ENCODE results near the gene FAM50B. TPM values are rescaled to one million over a fixed set of nuclear protein-coding genes. Genes with fewer than 3 reads are reported as not detected.
A peak's percentile ranks its signal among the peaks of the same experiment; 100 is the strongest.

Gene FAM50B
- polyA plus RNA-seq, 1 donor = 13.6 TPM

DNA sequence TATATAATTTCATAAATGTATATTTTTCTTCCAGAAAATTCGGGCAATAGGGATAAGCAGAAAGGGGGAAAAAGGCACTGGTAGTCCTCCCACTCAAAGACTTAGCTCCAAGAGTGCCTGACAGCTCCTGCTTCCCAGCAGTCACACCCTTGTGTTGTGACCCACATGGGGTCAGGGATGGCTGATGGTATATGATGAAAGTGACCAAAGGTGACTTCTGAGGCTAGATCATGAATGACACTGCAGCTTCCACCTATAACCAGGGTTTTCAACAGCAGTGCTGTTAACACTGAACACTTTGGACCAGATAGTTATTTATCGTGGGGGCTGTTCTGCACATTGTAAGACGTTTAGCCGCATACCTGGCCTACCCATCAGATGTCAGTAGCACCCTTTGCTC, 22.3 kb downstream of the FAM50B start:
- no peak for DNase-seq (ENCODE audit: low read depth)

- DNase-seq (ENCODE audit: low read depth) = no peak
Measured at GRCh38 chr6:3871939-3872338, 22.8 kb downstream of the FAM50B start.

GRCh38 chr6:3872370-3872854, 23.2 kb downstream of the FAM50B start:
- DNase-seq (ENCODE audit: low read depth) = no peak

DNA sequence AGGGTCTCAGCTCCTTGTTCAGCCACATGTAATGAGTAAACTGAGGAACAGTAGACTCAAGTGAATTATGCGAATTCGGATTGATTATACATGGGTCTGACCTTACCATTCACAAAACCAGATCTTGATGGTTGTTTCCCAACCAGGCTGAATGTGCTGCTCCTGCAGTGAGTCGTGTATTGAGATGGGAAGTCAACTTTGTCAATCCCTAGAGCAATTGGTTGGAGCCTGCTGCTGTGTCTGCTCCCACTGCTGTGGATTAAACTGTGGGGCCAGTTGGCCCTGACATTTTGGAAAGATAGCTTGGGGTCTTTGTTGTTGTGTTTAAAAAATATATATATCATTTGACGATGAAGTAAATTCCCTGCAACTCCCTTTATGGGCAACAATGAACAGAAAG, 23.9 kb downstream of the FAM50B start:
- no peak for DNase-seq (ENCODE audit: low read depth)

- no peak for DNase-seq (ENCODE audit: low read depth)
Measured at GRCh38 chr6:3874069-3874468, 24.9 kb downstream of the FAM50B start.

GRCh38 chr6:3875486-3875885, 26.3 kb downstream of the FAM50B start:
- no peak for DNase-seq (ENCODE audit: low read depth)

- no peak for DNase-seq (ENCODE audit: low read depth)
Measured at GRCh38 chr6:3876101-3876500, 26.9 kb downstream of the FAM50B start.

GRCh38 chr6:3876866-3877265, 27.7 kb downstream of the FAM50B start:
- no peak for DNase-seq (ENCODE audit: low read depth)

DNA sequence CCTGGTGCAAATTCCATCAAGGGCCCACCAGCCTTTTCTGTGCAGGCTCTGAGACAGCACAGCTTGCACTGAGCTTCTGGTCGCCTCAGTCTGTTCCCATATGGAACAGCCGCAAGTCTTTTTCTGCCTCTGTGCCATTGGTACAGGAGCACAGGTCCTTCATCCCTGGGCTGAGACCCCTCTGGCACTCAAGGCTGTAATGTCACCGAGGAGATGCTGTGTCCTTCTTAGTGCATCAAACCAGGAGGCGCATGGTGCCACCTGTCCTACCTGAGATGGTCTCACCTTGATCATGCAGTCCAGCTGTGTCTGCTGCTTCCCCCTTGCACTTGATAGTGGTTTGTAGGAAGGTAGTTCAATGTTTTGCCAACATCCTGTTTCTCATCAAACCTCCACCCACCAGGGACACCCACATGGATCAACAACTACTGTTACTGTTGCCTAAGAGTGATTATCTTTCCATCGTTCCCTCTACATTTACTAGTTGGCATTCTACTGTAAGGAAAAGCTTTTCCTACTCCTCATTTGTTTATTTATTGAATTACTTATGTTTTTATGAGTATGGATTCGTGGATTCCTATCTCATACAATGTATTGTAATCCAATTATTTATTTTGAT, 29.0 kb downstream of the FAM50B start:
- DNase-seq (ENCODE audit: low read depth) = no peak

DNA sequence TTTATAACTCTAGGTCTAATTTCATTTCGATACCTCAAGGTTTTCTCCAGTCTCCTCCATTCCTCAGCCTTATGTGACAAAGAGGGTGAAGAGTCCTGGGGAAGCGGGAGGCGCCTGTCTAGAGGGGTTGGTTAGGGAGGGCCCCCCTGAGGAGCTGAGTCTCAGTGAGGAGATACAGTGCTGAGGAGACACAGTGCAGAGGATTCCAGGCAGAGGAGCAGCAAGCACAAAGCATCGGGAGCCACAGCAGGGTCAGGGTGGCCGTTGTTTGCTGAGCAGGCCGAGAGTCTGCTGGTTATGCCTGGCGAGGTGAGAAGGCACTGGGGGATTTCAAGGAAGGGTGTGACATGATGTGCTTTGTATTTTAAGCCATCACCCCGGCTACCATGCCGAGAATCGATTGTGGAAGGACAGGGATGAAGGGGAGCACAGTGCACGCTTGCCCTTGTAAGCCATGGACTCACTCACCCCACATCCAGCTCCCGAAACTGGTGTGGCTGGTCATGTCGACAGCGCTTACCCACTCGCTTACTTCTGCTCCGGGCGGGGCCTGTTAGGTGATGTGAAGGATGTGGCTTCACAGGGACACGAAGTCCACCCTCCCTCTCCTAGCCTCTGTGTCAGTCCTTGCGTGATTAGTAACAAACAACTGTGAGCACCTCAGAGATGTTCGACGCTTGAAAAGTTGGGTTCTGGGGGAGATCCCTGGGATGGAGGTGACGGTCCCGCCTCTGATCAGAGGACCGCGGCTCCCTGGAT, 30.2 kb downstream of the FAM50B start:
- no peak for DNase-seq (ENCODE audit: low read depth)

DNA sequence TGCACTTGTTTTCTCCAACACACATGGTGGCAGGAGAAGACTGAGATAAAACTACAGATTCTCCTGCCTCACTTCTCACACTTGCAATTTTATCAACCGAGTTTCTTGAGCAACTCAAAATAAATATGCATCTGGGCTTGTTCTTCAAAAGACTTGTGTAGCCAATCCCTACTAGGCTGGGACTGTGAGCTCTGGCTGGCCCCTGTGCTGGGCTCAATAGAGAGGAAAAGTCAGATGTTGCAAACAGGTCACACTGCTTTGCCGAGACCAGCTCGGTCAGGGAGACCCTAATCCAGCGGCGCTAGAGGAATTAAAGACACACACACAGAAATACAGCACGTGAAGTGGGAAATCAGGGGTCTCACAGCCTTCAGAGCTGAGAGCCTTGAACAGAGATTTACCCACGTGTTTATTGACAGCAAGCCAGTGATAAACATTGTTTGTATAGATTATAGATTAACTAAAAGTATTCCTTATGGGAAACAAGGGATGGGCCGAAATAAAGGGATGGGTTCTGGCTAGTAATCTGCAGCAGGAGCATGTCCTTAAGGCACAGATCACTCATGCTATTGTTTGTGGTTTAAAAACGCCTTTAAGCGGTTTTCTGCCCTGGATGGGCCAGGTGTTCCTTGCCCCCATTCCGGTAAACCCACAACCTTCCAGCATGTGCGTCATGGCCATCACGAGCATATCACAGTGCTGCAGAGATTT, 32.7 kb downstream of the FAM50B start:
- no peak for DNase-seq (ENCODE audit: low read depth)

- DNase-seq (ENCODE audit: low read depth) = no peak
Measured at GRCh38 chr6:3882431-3882830, 33.3 kb downstream of the FAM50B start.

DNA sequence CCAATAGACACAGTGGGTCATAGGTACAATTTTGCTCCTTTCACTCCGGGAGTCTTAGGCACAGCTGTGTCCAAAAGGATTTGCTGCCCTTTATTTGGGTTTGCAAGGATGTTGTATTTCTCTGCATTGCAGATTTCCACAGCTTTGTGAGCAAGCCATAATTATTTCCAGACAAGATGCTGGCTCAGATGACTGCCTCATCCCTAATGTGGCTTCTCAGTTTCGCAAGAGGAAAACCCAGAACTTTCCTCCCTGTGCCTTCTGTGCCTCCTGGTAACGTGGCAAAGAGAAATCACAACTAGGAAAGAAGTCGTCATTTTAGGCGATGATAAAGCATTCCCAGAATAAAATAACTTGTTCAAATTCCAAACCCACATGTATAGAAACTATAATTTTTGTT, 33.7 kb downstream of the FAM50B start:
- peak; percentile 72 for DNase-seq (ENCODE audit: low read depth)

- DNase-seq (ENCODE audit: low read depth) = peak; percentile 73
Measured at GRCh38 chr6:3884007-3884745, 35.0 kb downstream of the FAM50B start.

DNA sequence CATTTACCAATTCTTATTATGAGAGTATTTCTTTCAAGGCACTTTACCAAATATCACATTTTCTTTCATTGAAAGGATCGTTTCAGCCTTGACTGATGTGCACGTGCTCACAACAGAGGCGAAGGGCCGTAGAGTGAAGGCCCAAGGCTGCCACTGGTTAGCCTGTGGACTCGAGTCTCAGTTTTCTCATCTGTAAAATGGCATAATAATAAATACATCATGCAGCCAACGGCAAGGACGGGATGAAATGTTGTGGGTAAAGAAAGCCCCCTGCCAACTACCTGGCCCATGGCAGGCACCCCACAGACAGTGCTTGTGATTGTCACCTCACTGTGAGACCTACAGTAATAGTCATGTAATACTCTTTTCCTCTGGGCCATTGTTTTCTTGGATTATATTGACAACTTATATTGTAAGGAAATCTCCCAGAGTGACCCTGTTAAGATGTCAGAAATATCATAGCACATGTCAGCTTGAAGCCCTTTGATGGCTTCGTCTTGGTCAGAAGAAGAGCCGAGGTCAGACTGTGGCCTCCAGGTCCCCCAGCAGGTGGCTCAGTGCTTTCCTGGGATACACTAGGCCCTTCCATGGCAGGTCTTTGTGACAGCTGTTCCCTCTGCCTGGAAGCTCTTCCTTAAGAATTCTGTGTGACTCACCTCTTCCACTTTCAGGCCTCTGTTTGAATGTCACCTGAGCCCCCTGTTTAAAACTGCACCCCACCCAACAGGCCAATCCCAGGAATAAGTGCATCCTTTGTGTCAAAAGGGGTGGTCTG, 36.3 kb downstream of the FAM50B start:
- no peak for DNase-seq (ENCODE audit: low read depth)

DNA sequence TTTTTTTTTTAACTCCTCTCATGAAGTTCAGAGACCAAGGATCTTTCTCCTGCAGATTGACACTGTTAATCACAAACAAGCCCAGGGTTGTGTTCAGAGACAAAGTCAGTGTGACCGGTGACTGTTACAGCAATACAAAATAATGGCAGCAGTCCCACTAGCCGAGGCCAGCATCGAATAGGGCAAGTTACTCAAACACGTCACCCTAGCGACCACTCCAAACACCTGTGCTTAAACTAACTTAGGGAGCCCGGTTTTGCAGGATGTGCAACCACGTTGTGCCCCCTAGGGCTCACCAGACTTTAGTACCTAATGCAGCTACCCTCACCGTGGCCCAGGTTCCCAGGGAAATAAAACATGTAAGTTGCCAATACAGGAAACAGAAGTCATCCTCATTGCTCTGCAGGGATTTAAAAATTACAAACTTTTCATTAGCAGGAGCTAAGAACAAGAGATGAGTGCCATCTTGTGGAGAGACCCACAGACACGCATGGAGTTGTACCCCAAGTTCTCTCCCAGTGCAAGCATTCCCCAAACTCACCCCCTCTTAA, 38.1 kb downstream of the FAM50B start:
- no peak for DNase-seq (ENCODE audit: low read depth)

DNA sequence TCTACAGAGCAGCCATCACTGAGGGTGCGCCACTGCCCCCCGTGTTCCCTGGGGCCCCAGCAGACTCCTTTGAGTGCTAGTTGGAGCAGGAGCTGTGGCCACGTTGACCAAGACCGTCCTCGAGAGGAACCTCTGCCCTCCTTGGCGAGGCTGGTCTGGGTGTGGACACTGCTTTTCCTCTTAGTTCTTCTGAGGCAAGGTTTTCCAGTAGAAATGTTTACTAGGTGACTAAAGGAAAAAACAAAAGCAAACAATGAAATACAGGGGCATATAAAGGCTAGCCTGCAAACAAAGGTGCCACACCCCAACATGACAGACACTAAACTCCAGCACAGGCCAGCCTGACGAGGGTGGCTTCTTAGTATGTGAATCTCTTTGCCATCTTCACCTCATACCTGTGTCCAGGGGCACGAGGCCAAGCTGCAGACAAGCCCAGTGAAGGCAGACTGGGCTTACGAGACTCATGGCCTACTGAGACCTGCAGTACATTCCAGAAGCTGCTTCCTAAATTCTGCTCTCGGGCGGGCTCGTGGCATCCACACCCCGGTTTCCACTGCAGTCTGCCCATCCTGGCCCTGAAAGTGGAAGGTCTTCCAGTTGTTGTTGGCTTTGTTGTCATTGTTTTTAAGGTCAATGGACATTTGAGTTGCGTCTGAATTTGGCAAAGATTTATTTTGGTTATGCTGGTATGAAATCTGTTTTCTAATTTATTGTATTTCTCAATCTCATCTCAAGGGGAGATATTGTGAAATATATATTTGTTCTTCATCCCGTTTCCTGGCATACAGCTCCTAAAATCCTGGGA, 39.2 kb downstream of the FAM50B start:
- DNase-seq (ENCODE audit: low read depth) = no peak

- DNase-seq (ENCODE audit: low read depth) = no peak
Measured at GRCh38 chr6:3890047-3890446, 40.9 kb downstream of the FAM50B start.

DNA sequence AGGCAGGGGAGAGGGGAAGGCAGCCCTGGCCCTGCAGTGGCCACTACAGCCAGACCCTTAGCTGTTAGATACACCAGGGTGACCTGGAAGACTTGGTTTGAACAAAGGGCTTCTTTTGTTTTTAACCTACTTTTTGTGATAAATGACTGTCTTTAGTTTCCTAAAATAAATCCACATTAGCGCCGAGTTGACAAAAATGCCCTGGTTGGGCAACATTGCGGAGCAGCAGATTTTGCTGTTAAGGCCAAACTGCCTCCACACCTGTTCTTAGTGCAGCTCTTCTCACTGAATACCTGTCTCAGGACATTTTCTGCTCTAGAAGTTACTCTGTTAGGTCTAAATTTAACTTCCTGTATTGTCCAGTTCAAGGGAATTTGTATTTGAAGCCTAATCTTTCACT, 42.7 kb downstream of the FAM50B start:
- DNase-seq (ENCODE audit: low read depth) = no peak

- no peak for DNase-seq (ENCODE audit: low read depth)
Measured at GRCh38 chr6:3892603-3893002, 43.4 kb downstream of the FAM50B start.

Data from forelimb muscle (tissue), 1 donor.